ENCODE results near the gene GUCY2C.
A peak's percentile ranks its signal among the peaks of the same experiment; 100 is the strongest.

GUCY2C gene

GRCh38 chr12:14729586-14729985 is 33.2 kb upstream of the GUCY2C start:
- H3K27me3 ChIP-seq (replicated peaks; ENCODE audit: control insufficient read depth, insufficient read depth, low read length): no peaks in the 10 kb centered on the region
- no peak for DNase-seq (ENCODE audit: extremely low read depth, insufficient read length)
- no peak for TF ChIP-seq CTCF (IDR thresholded peaks at IDR 0.05; ENCODE audit: insufficient read depth, low read length, poor library complexity, severe bottlenecking)
- no peak overlapping the region for H3K4me3 ChIP-seq (replicated peaks; ENCODE audit: low read depth, low read length)
- no peaks in the 10 kb centered on the region for H3K36me3 ChIP-seq (ENCODE audit: control insufficient read depth, insufficient read depth, low read length)

- Histone ChIP-seq H3K36me3 (ENCODE audit: control insufficient read depth, insufficient read depth, low read length) (no peaks in the 10 kb centered on the region), H3K27me3 (replicated peaks; ENCODE audit: control insufficient read depth, insufficient read depth, low read length) (no peaks in the 10 kb centered on the region), H3K4me3 (replicated peaks; ENCODE audit: low read depth, low read length) (no peak overlapping the region)
- DNase-seq (ENCODE audit: extremely low read depth, insufficient read length): peak; percentile 18
- peak; percentile 76 for TF ChIP-seq CTCF (IDR thresholded peaks at IDR 0.05; ENCODE audit: insufficient read depth, low read length, poor library complexity, severe bottlenecking)
These were observed 27.4 kb upstream of the GUCY2C start for GRCh38 chr12:14723763-14724162.

- H3K27me3 ChIP-seq (replicated peaks; ENCODE audit: control insufficient read depth, insufficient read depth, low read length): no peaks in the 10 kb centered on the region
- H3K4me3 ChIP-seq (replicated peaks; ENCODE audit: low read depth, low read length): no peak overlapping the region
- H3K36me3 ChIP-seq (ENCODE audit: control insufficient read depth, insufficient read depth, low read length): no peaks in the 10 kb centered on the region
- DNase-seq (ENCODE audit: extremely low read depth, insufficient read length): peak; percentile 26
- TF ChIP-seq CTCF (IDR thresholded peaks at IDR 0.05; ENCODE audit: insufficient read depth, low read length, poor library complexity, severe bottlenecking): peak; percentile 66
These were observed 20.5 kb upstream of the GUCY2C start for GRCh38 chr12:14716848-14717444.

GRCh38 chr12:14714437-14714836 is 18.0 kb upstream of the GUCY2C start:
- Histone ChIP-seq H3K36me3 (ENCODE audit: control insufficient read depth, insufficient read depth, low read length) (no peaks in the 10 kb centered on the region), H3K4me3 (replicated peaks; ENCODE audit: low read depth, low read length) (no peak overlapping the region), H3K27me3 (replicated peaks; ENCODE audit: control insufficient read depth, insufficient read depth, low read length) (no peaks in the 10 kb centered on the region)
- no peak for DNase-seq (ENCODE audit: extremely low read depth, insufficient read length)
- TF ChIP-seq CTCF (IDR thresholded peaks at IDR 0.05; ENCODE audit: insufficient read depth, low read length, poor library complexity, severe bottlenecking): no peak

GRCh38 chr12:14710632-14711320 is 14.4 kb upstream of the GUCY2C start:
- TF ChIP-seq CTCF (IDR thresholded peaks at IDR 0.05; ENCODE audit: insufficient read depth, low read length, poor library complexity, severe bottlenecking): no peak
- Histone ChIP-seq H3K4me3 (replicated peaks; ENCODE audit: low read depth, low read length) (no peak overlapping the region), H3K27me3 (replicated peaks; ENCODE audit: control insufficient read depth, insufficient read depth, low read length) (no peaks in the 10 kb centered on the region), H3K36me3 (ENCODE audit: control insufficient read depth, insufficient read depth, low read length) (no peaks in the 10 kb centered on the region)
- no peak for DNase-seq (ENCODE audit: extremely low read depth, insufficient read length)

All from GM06990 (cell line).